Activated naive CD4-positive, alpha-beta T cell treated with anti-CD3 and anti-CD28 coated beads, Interleukin-2, amount 10 ng/mL, durations not matched to agents 7 days and 5 days (primary cell): ENCODE measurements around the gene TOR3A.
A peak's percentile ranks its signal among the peaks of the same experiment; 100 is the strongest.

Experiments
- CTCF ChIA-PET: fragments of 350-600 bp; sonication (Branson Sonifier 250); formaldehyde crosslinking; loops from one replicate; lab custom pipeline; 2021; ENCODE audit warnings: antibody characterized with exemption; lab: Charles Lee
- DNase-seq: peaks from one replicate; pipeline ENCODE4 v3.0.0-alpha.2; 2020
- H3K27ac Mint-ChIP-seq: one replicate; pipeline ENCODE4 v1.8.0; 2021; ENCODE audit warnings: mild to moderate bottlenecking, moderate library complexity, mixed read lengths
- H3K27me3 Mint-ChIP-seq: one replicate; pipeline ENCODE4 v1.8.0; 2021; ENCODE audit warnings: mild to moderate bottlenecking, mixed read lengths
- H3K36me3 Mint-ChIP-seq: one replicate; pipeline ENCODE4 v1.8.0; 2021; ENCODE audit warnings: mixed read lengths
- H3K4me1 Mint-ChIP-seq: one replicate; pipeline ENCODE4 v1.8.0; 2021; ENCODE audit warnings: mixed read lengths
- H3K4me3 Mint-ChIP-seq: one replicate; pipeline ENCODE4 v1.8.0; 2021; ENCODE audit warnings: mild to moderate bottlenecking, moderate library complexity, mixed read lengths
- H3K9me3 Mint-ChIP-seq: one replicate; pipeline ENCODE4 v1.8.0; 2021; ENCODE audit warnings: mixed read lengths

The TOR3A gene

GRCh38 chr1:179082999-179083335, 1.1 kb downstream of the TOR3A start:
- peak overlapping the region; percentile 91 for H3K4me3 Mint-ChIP-seq
- H3K9me3 Mint-ChIP-seq, result no peaks in the 10 kb centered on the region
- CTCF ChIA-PET, result interaction anchor here (0.9 to 3.6 kb wide), 3 partner anchors 38 to 285 kb away, joined by 3 to 23 read pairs (median 3); partner anchors contain the start of gene SOAT1
- peaks cover 16% of the 10 kb centered on the region for H3K36me3 Mint-ChIP-seq
- H3K4me1 Mint-ChIP-seq, result peaks cover 36% of the 10 kb centered on the region
- DNase-seq, result no peak
- peak overlapping the region; percentile 91 for H3K27ac Mint-ChIP-seq
- H3K27me3 Mint-ChIP-seq, result no peaks in the 10 kb centered on the region

GRCh38 chr1:179083533-179083932, 1.7 kb downstream of the TOR3A start:
- Mint-ChIP-seq H3K4me1 (peaks cover 36% of the 10 kb centered on the region), H3K27me3 (no peaks in the 10 kb centered on the region)

GRCh38 chr1:179087665-179088064, 5.8 kb downstream of the TOR3A start:
- Mint-ChIP-seq H3K4me3 (no peak overlapping the region), H3K9me3 (no peaks in the 10 kb centered on the region), H3K27ac (no peak overlapping the region), H3K27me3 (no peaks in the 10 kb centered on the region), H3K4me1 (peaks cover 21% of the 10 kb centered on the region), H3K36me3 (peaks cover 32% of the 10 kb centered on the region)
- CTCF ChIA-PET, result interaction anchor here (1.0 to 1.6 kb wide), 2 partner anchors 18 to 33 kb away, joined by 3 to 5 read pairs; no protein-coding TSS in a partner anchor
- DNase-seq, result no peak

More at GRCh38 chr1:179083533-179083932, 1.7 kb downstream of the TOR3A start:
- Mint-ChIP-seq H3K36me3 (peaks cover 17% of the 10 kb centered on the region), H3K9me3 (no peaks in the 10 kb centered on the region), H3K27ac (peak overlapping the region; percentile 91), H3K4me3 (peak overlapping the region; percentile 91)
- CTCF ChIA-PET, result no interaction called here
- no peak for DNase-seq

- CTCF ChIA-PET, result interaction anchor here (0.6 to 0.7 kb wide), 2 partner anchors 26 to 41 kb away, joined by 3 read pairs; no protein-coding TSS in a partner anchor
- DNase-seq, result no peak
- peaks cover 5% of the 10 kb centered on the region for H3K4me1 Mint-ChIP-seq
- H3K9me3 Mint-ChIP-seq, result no peaks in the 10 kb centered on the region
- H3K27ac Mint-ChIP-seq, result peak overlapping the region; percentile 75
- H3K4me3 Mint-ChIP-seq, result no peak overlapping the region
- H3K36me3 Mint-ChIP-seq, result peaks cover 40% of the 10 kb centered on the region
- no peaks in the 10 kb centered on the region for H3K27me3 Mint-ChIP-seq
Observed at GRCh38 chr1:179089827-179090482, 8.1 kb downstream of the TOR3A start.

- peaks cover 39% of the 10 kb centered on the region for H3K36me3 Mint-ChIP-seq
- CTCF ChIA-PET, result interaction anchor here (0.6 kb wide), 1 partner anchor 40 kb away, joined by 3 read pairs; no protein-coding TSS in a partner anchor
- no peaks in the 10 kb centered on the region for H3K9me3 Mint-ChIP-seq
- peak overlapping the region; percentile 75 for H3K27ac Mint-ChIP-seq
- H3K4me3 Mint-ChIP-seq, result no peak overlapping the region
- no peaks in the 10 kb centered on the region for H3K27me3 Mint-ChIP-seq
- H3K4me1 Mint-ChIP-seq, result peaks cover 3% of the 10 kb centered on the region
- no peak for DNase-seq
Observed at GRCh38 chr1:179090522-179090921, 8.7 kb downstream of the TOR3A start.

- H3K4me1 Mint-ChIP-seq, result peaks cover 2% of the 10 kb centered on the region
- no peak overlapping the region for H3K4me3 Mint-ChIP-seq
- peak overlapping the region; percentile 78 for H3K27ac Mint-ChIP-seq
- CTCF ChIA-PET, result interaction anchor here (0.6 kb wide), 1 partner anchor 40 kb away, joined by 3 read pairs; no protein-coding TSS in a partner anchor
- H3K27me3 Mint-ChIP-seq, result no peaks in the 10 kb centered on the region
- H3K36me3 Mint-ChIP-seq, result peaks cover 39% of the 10 kb centered on the region
- H3K9me3 Mint-ChIP-seq, result no peaks in the 10 kb centered on the region
- DNase-seq, result no peak
Observed at GRCh38 chr1:179090923-179091322, 9.1 kb downstream of the TOR3A start.

- Mint-ChIP-seq H3K4me3 (no peak overlapping the region), H3K27me3 (no peaks in the 10 kb centered on the region), H3K9me3 (no peaks in the 10 kb centered on the region), H3K36me3 (peaks cover 40% of the 10 kb centered on the region), H3K4me1 (peaks cover 2% of the 10 kb centered on the region), H3K27ac (peak overlapping the region; percentile 42)
- CTCF ChIA-PET, result interaction anchor here (1.5 kb wide), 1 partner anchor 12 kb away, joined by 5 read pairs; no protein-coding TSS in a partner anchor
- DNase-seq, result no peak
Observed at GRCh38 chr1:179091691-179092165, 9.9 kb downstream of the TOR3A start.

- H3K9me3 Mint-ChIP-seq, result no peaks in the 10 kb centered on the region
- no peaks in the 10 kb centered on the region for H3K27me3 Mint-ChIP-seq
- peaks cover 41% of the 10 kb centered on the region for H3K36me3 Mint-ChIP-seq
Observed at GRCh38 chr1:179092896-179093461, 11.1 kb downstream of the TOR3A start.

GRCh38 chr1:179094818-179095217, 12.9 kb downstream of the TOR3A start:
- peaks cover 32% of the 10 kb centered on the region for H3K36me3 Mint-ChIP-seq
- CTCF ChIA-PET, result no interaction called here
- no peak overlapping the region for H3K27ac Mint-ChIP-seq

More at GRCh38 chr1:179092896-179093461, 11.1 kb downstream of the TOR3A start:
- CTCF ChIA-PET, result interaction anchor here (1.1 to 1.5 kb wide), 2 partner anchors 13 to 276 kb away, joined by 3 to 5 read pairs; no protein-coding TSS in a partner anchor
- Mint-ChIP-seq H3K27ac (peak overlapping the region; percentile 71), H3K4me1 (peaks cover 2% of the 10 kb centered on the region), H3K4me3 (no peak overlapping the region)
- no peak for DNase-seq

GRCh38 chr1:179095377-179095776, 13.5 kb downstream of the TOR3A start:
- Mint-ChIP-seq H3K27me3 (no peaks in the 10 kb centered on the region), H3K4me3 (no peak overlapping the region), H3K27ac (no peak overlapping the region), H3K36me3 (peaks cover 30% of the 10 kb centered on the region), H3K4me1 (no peaks in the 10 kb centered on the region), H3K9me3 (no peaks in the 10 kb centered on the region)
- no peak for DNase-seq
- CTCF ChIA-PET, result no interaction called here

More at GRCh38 chr1:179094818-179095217, 12.9 kb downstream of the TOR3A start:
- no peak overlapping the region for H3K4me3 Mint-ChIP-seq
- no peaks in the 10 kb centered on the region for H3K4me1 Mint-ChIP-seq
- no peaks in the 10 kb centered on the region for H3K27me3 Mint-ChIP-seq
- no peak for DNase-seq
- H3K9me3 Mint-ChIP-seq, result no peaks in the 10 kb centered on the region

GRCh38 chr1:179095924-179096323, 14.1 kb downstream of the TOR3A start:
- H3K4me1 Mint-ChIP-seq, result no peaks in the 10 kb centered on the region
- peaks cover 27% of the 10 kb centered on the region for H3K36me3 Mint-ChIP-seq
- CTCF ChIA-PET, result no interaction called here
- no peaks in the 10 kb centered on the region for H3K9me3 Mint-ChIP-seq
- H3K27me3 Mint-ChIP-seq, result no peaks in the 10 kb centered on the region
- DNase-seq, result no peak
- H3K27ac Mint-ChIP-seq, result no peak overlapping the region
- H3K4me3 Mint-ChIP-seq, result no peak overlapping the region

GRCh38 chr1:179099891-179100290, 18.0 kb downstream of the TOR3A start:
- H3K4me1 Mint-ChIP-seq, result no peaks in the 10 kb centered on the region
- no peaks in the 10 kb centered on the region for H3K27me3 Mint-ChIP-seq
- no peaks in the 10 kb centered on the region for H3K9me3 Mint-ChIP-seq
- peaks cover 12% of the 10 kb centered on the region for H3K36me3 Mint-ChIP-seq
- no peak for DNase-seq
- H3K27ac Mint-ChIP-seq, result no peak overlapping the region
- H3K4me3 Mint-ChIP-seq, result no peak overlapping the region
- CTCF ChIA-PET, result no interaction called here

- CTCF ChIA-PET, result no interaction called here
- H3K4me1 Mint-ChIP-seq, result no peaks in the 10 kb centered on the region
- H3K36me3 Mint-ChIP-seq, result peaks cover 4% of the 10 kb centered on the region
- H3K4me3 Mint-ChIP-seq, result no peak overlapping the region
- H3K27me3 Mint-ChIP-seq, result no peaks in the 10 kb centered on the region
- no peak overlapping the region for H3K27ac Mint-ChIP-seq
- DNase-seq, result no peak
- H3K9me3 Mint-ChIP-seq, result no peaks in the 10 kb centered on the region
Observed at GRCh38 chr1:179101566-179101965, 19.7 kb downstream of the TOR3A start.

GRCh38 chr1:179103999-179104398, 22.1 kb downstream of the TOR3A start:
- no peak overlapping the region for H3K27ac Mint-ChIP-seq
- H3K4me1 Mint-ChIP-seq, result no peaks in the 10 kb centered on the region
- no peak for DNase-seq
- peaks cover 4% of the 10 kb centered on the region for H3K36me3 Mint-ChIP-seq
- H3K27me3 Mint-ChIP-seq, result no peaks in the 10 kb centered on the region
- no peak overlapping the region for H3K4me3 Mint-ChIP-seq
- CTCF ChIA-PET, result no interaction called here
- no peaks in the 10 kb centered on the region for H3K9me3 Mint-ChIP-seq
